HEK293T (cell line): ENCODE results near the gene METTL2B.
A peak's percentile ranks its signal among the peaks of the same experiment; 100 is the strongest.

Source experiments
- CTCF ChIA-PET: fragments of 350-600 bp; formaldehyde crosslinking; extraction: SDS; loops from one replicate; lab custom pipeline; 2021; ENCODE audit warnings: antibody characterized with exemption, inconsistent platforms; lab: Yijun Ruan, JAX
- POLR2A ChIA-PET: fragments of 350-600 bp; formaldehyde crosslinking; extraction: SDS; loops from one replicate; lab custom pipeline; 2020; ENCODE audit warnings: antibody characterized with exemption, inconsistent platforms; lab: Yijun Ruan, JAX
- DNase-seq: peaks from one replicate; pipeline ENCODE4 v3.0.0; 2012; ENCODE audit warnings: mixed read lengths; ENCODE audit errors: extremely low spot score
- ARNT ChIP-seq: fragments of 450-650 bp; IDR thresholded peaks from 2 replicates; pipeline ENCODE4 v1.6.1; 2017; ENCODE audit warnings: mild to moderate bottlenecking
- BHLHE40 ChIP-seq: fragments of 450-650 bp; IDR thresholded peaks from 2 replicates; pipeline ENCODE4 v1.6.1; 2016; ENCODE audit warnings: mild to moderate bottlenecking, moderate library complexity, borderline replicate concordance
- CTBP1 ChIP-seq: fragments of 450-650 bp; IDR thresholded peaks from 2 replicates; pipeline ENCODE4 v1.6.1; 2016; ENCODE audit warnings: borderline replicate concordance
- ELF4 ChIP-seq: fragments of 450-650 bp; IDR thresholded peaks from 2 replicates; pipeline ENCODE4 v1.6.1; 2017; ENCODE audit warnings: antibody characterized with exemption
- FOXA1 ChIP-seq: fragments of 450-650 bp; IDR thresholded peaks from 2 replicates; pipeline ENCODE4 v1.6.1; 2016; ENCODE audit warnings: mild to moderate bottlenecking
- FOXK2 ChIP-seq: fragments of 450-650 bp; IDR thresholded peaks from 2 replicates; pipeline ENCODE4 v1.6.1; 2016; ENCODE audit warnings: mild to moderate bottlenecking
- FOXM1 ChIP-seq: fragments of 450-650 bp; IDR thresholded peaks from 2 replicates; pipeline ENCODE4 v1.6.1; 2017; ENCODE audit warnings: mild to moderate bottlenecking, borderline replicate concordance
- HDGF ChIP-seq: fragments of 450-650 bp; IDR thresholded peaks from 2 replicates; pipeline ENCODE4 v1.6.1; 2017; ENCODE audit warnings: antibody characterized with exemption, borderline replicate concordance
- L3MBTL2 ChIP-seq: fragments of 450-650 bp; conservative IDR thresholded peaks from 2 replicates; pipeline ENCODE4 v1.6.1; 2016; ENCODE audit warnings: mild to moderate bottlenecking
- LEF1 ChIP-seq: fragments of 450-650 bp; IDR thresholded peaks from 2 replicates; pipeline ENCODE4 v1.6.1; 2017; ENCODE audit warnings: mild to moderate bottlenecking, borderline replicate concordance
- NFRKB ChIP-seq: fragments of 450-650 bp; IDR thresholded peaks from 2 replicates; pipeline ENCODE4 v1.6.1; 2016; ENCODE audit warnings: mild to moderate bottlenecking, moderate library complexity
- SP1 ChIP-seq: fragments of 450-650 bp; IDR thresholded peaks from 2 replicates; pipeline ENCODE4 v1.6.1; 2017
- SUZ12 ChIP-seq: fragments of 450-650 bp; IDR thresholded peaks from 2 replicates; pipeline ENCODE4 v1.6.1; 2016; ENCODE audit warnings: mild to moderate bottlenecking
- TARDBP ChIP-seq: fragments of 450-650 bp; IDR thresholded peaks from 2 replicates; pipeline ENCODE4 v1.6.1; 2016
- ZNF384 ChIP-seq: fragments of 450-650 bp; IDR thresholded peaks from 2 replicates; pipeline ENCODE4 v1.6.1; 2016
- TF ChIP-seq, protein P1 (sequence below): fragments of 450-650 bp; IDR thresholded peaks from 2 replicates; pipeline ENCODE4 v1.6.1; 2016

The METTL2B gene

DNA sequence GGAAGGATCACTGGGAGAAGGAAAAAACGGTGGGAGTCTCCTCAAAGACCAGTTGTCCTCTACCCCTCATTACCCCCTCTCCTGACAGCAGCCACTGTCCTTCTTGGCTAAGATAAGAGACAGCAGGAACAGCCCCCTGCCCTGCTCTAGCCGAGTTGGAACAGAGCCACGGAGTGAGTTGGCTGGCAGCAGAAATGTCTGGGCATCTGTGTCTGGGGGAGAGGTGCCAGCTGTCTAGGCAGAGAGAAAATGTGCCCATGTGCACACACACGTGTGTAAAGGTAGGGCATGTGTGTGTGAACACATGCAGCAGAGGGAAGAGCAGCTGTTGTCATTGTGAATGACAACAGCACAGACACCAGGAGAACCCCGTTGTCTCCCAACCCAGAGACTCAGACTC is 30.2 kb upstream of the METTL2B start:
- DNase-seq = no peak
- TF ChIP-seq BHLHE40 = no peak
- no peak for TF ChIP-seq ARNT
- no peak for TF ChIP-seq FOXM1
- no peak for TF ChIP-seq LEF1
- no peak for TF ChIP-seq NFRKB
- CTCF ChIA-PET = no interaction called here
- POLR2A ChIA-PET = no interaction called here

DNA sequence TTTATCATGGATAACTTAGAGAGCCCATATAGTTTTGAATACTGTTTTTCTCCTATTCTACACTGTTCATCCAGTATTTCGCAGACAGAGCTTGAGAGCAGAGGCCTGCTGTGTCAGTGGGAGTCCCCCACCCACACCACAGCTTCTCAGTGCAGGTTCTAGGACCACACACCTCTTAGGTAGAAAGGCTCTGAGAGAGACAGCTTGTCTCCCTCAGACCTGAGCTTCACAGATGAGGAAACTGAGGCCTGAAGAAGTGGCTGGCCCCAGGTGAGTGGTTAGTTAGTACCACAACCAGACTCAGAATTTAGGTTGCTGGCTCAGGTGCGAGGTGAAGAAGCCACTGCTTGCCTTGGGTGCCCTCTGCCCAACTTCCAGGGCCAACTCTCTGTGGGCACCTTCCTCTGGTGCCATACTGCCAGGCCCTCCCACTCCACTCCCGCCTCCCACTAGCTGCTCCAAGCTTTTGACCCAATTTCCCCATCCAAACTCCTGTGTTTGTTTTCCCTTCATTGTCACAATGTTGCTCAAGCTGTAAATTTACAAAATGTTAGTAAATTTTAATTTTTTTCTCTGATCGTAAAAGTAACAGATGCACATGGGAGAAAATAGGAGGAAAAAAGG is 28.5 kb upstream of the METTL2B start:
- ChIA-PET CTCF (no interaction called here), POLR2A (no interaction called here)
- TF ChIP-seq TARDBP (no peak), ELF4 (no peak), HDGF (no peak), FOXM1 (no peak), ZNF384 (no peak), FOXA1 (no peak), NFRKB (no peak), SUZ12 (no peak)
- no peak for DNase-seq

DNA sequence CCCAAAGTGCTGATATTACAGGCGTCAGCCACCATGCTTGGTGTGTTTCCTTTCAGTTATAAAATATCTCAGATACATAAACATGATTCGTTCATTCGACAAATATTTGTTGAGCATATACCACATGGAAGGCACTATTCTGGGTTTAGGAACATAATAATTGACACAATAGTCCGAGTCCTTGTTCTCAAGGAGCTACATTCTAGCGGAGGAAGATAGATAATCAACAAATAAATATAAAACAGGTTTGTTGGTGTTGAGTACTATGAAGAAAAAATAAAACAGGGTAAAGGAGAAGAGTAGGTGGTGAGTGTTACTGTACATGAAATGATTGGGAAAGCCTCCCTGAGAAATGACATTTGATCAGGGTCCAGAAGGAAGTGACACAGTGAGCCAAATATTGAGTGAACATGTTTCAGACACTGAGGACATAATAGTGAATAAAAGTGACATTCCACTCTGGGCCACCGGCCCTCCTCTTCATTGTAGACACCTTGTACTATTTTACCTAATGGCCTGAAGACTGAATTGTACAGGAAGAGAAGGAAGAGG is 27.7 kb upstream of the METTL2B start:
- ChIA-PET CTCF (interaction anchor here (1.0 kb wide), 1 partner anchor 11 kb away, joined by 3 read pairs; no protein-coding TSS in a partner anchor), POLR2A (no interaction called here)
- DNase-seq = no peak
- no peak for TF ChIP-seq ARNT
- TF ChIP-seq FOXK2 = no peak
- no peak for TF ChIP-seq HDGF
- TF ChIP-seq CTBP1 = no peak
- TF ChIP-seq TARDBP = no peak
- no peak for TF ChIP-seq L3MBTL2
- TF ChIP-seq FOXM1 = no peak
- no peak for TF ChIP-seq LEF1
- TF ChIP-seq SP1 = no peak
- no peak for TF ChIP-seq NFRKB
- TF ChIP-seq ZNF384 = no peak

GRCh38 chr7:128450409-128450808 is 26.1 kb upstream of the METTL2B start:
- CTCF ChIA-PET = no interaction called here

GRCh38 chr7:128450913-128451312 is 25.6 kb upstream of the METTL2B start:
- no peak for TF ChIP-seq LEF1
- no peak for TF ChIP-seq L3MBTL2
- no peak for TF ChIP-seq CTBP1
- TF ChIP-seq SUZ12 = no peak
- TF ChIP-seq FOXM1 = no peak
- TF ChIP-seq SP1 = no peak
- TF ChIP-seq ELF4 = no peak
- no peak for TF ChIP-seq ZNF384
- TF ChIP-seq BHLHE40 = no peak
- no peak for DNase-seq
- ChIA-PET POLR2A (no interaction called here), CTCF (no interaction called here)

More at GRCh38 chr7:128450409-128450808, 26.1 kb upstream of the METTL2B start:
- POLR2A ChIA-PET = no interaction called here
- DNase-seq = no peak
- TF ChIP-seq SUZ12 (no peak), ZNF384 (no peak)

DNA sequence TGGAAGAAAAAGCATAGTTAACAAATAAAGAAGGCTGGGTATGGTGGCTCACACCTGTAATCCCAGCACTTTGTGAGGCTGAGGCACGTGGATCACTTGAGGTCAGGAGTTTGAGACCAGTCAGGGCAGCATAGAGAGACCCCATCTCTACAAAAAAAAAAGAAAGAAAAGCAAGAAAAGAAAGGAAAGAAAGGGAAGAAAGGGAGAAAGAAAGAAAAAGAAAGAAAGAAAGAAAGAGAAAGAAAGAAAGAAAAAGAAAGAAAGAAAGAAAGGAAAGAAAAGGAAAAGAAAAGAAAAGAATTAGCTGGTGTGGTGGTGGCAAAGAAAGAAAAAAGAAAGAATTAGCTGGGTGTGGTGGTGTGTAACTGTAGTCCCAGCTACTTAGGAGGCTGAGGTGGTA is 24.0 kb upstream of the METTL2B start:
- no peak for DNase-seq
- CTCF ChIA-PET = interaction anchor here (0.6 kb wide), 1 partner anchor 88 kb away, joined by 3 read pairs; no protein-coding TSS in a partner anchor
- TF ChIP-seq FOXK2 (no peak), BHLHE40 (no peak), ELF4 (no peak), SP1 (no peak), HDGF (no peak), FOXA1 (no peak), CTBP1 (no peak), LEF1 (no peak), SUZ12 (no peak), ZNF384 (no peak), ARNT (no peak), NFRKB (no peak), FOXM1 (no peak), L3MBTL2 (no peak), TARDBP (no peak)
- TF ChIP-seq, protein P1, sequence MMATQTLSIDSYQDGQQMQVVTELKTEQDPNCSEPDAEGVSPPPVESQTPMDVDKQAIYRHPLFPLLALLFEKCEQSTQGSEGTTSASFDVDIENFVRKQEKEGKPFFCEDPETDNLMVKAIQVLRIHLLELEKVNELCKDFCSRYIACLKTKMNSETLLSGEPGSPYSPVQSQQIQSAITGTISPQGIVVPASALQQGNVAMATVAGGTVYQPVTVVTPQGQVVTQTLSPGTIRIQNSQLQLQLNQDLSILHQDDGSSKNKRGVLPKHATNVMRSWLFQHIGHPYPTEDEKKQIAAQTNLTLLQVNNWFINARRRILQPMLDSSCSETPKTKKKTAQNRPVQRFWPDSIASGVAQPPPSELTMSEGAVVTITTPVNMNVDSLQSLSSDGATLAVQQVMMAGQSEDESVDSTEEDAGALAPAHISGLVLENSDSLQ = no peak
- POLR2A ChIA-PET = no interaction called here

GRCh38 chr7:128453836-128454804 is 22.4 kb upstream of the METTL2B start:
- ChIA-PET POLR2A (interaction anchor here (1.0 to 2.7 kb wide), 5 partner anchors 10 to 24 kb away, joined by 3 to 21 read pairs (median 10); partner anchors contain the start of gene METTL2B), CTCF (interaction anchor here (0.9 to 3.2 kb wide), 4 partner anchors 28 to 213 kb away, joined by 3 to 21 read pairs (median 6); no protein-coding TSS in a partner anchor)
- TF ChIP-seq, protein P1 = no peak
- TF ChIP-seq ZNF384 (no peak), FOXM1 (no peak), SUZ12 (no peak), ELF4 (no peak), NFRKB (no peak), LEF1 (no peak), ARNT (no peak), BHLHE40 (no peak), TARDBP (no peak), FOXK2 (no peak), HDGF (no peak), FOXA1 (no peak), CTBP1 (no peak), SP1 (no peak), L3MBTL2 (no peak)
- DNase-seq = peak; percentile 69
